IMR-90 (cell line): ENCODE data around the gene PI4K2B. TPM values are rescaled to one million over a fixed set of nuclear protein-coding genes. Genes with fewer than 3 reads are reported as not detected.
A peak's percentile ranks its signal among the peaks of the same experiment; 100 is the strongest.
"Not testable (repeated sequence)": the region's sequence is repeated elsewhere in the genome, so short reads cannot be mapped to it uniquely, and the experiment has no call there.

Experiments
- ATAC-seq: fragments of 200-7000 bp; cut with Tn5 transposase; 2 replicates; pipeline ENCODE4 v1.9.1; 2020; ENCODE audit warnings: low read depth, mild to moderate bottlenecking, moderate library complexity
- BruUV-seq: library from RNA; stranded (reverse); fragments of 400-500 nt; replicated peaks from 2 replicates; lab custom pipeline; 2021; lab: Mats Ljungman, UMichigan
- CTCF ChIA-PET: fragments of 300-600 bp; formaldehyde crosslinking; extraction: SDS; loops from one replicate; lab custom pipeline; 2021; ENCODE audit warnings: antibody characterized with exemption; lab: Yijun Ruan, JAX
- POLR2A ChIA-PET: fragments of 300-600 bp; sonication (Branson Sonifier 250); formaldehyde crosslinking; loops from one replicate; lab custom pipeline; 2022; ENCODE audit warnings: antibody characterized with exemption; ENCODE audit not compliant: unreplicated experiment; lab: Charles Lee
- DNase-seq: peaks from one replicate; pipeline ENCODE4 v3.0.0; 2013
- H2AFZ ChIP-seq: replicated peaks from 2 replicates; pipeline ENCODE3; 2013; ENCODE audit warnings: low read length, mild to moderate bottlenecking; ENCODE audit not compliant: poor library complexity
- H2AK5ac ChIP-seq: 2 replicates; pipeline ENCODE4 v1.6.1; 2013; ENCODE audit warnings: low read depth, low read length, inconsistent platforms
- H2AK9ac ChIP-seq: replicated peaks from 2 replicates; pipeline ENCODE3; 2013; ENCODE audit warnings: mild to moderate bottlenecking, low read depth, low read length, moderate library complexity; ENCODE audit not compliant: poor library complexity
- H2BK120ac ChIP-seq: 2 replicates; pipeline ENCODE4 v1.6.1; 2013; ENCODE audit warnings: low read depth, low read length, inconsistent platforms
- H2BK15ac ChIP-seq: 3 replicates; pipeline ENCODE4 v1.6.1; 2013; ENCODE audit warnings: low read depth, low read length, inconsistent platforms
- H2BK20ac ChIP-seq: 2 replicates; pipeline ENCODE4 v1.6.1; 2013; ENCODE audit warnings: low read depth, mild to moderate bottlenecking, inconsistent platforms, low read length, moderate library complexity
- H2BK5ac ChIP-seq: 2 replicates; pipeline ENCODE4 v1.6.1; 2013; ENCODE audit warnings: mild to moderate bottlenecking, low read depth, low read length, inconsistent platforms; ENCODE audit not compliant: poor library complexity, severe bottlenecking
- H3K14ac ChIP-seq: replicated peaks from 2 replicates; pipeline ENCODE4 v1.6.1; 2013; ENCODE audit warnings: low read depth, low read length, inconsistent platforms
- H3K18ac ChIP-seq: 2 replicates; pipeline ENCODE4 v1.6.1; 2013; ENCODE audit warnings: low read depth, low read length, control low read depth
- H3K23ac ChIP-seq: 2 replicates; pipeline ENCODE4 v1.6.1; 2013; ENCODE audit warnings: low read depth, low read length, inconsistent platforms
- H3K27ac ChIP-seq: 2 replicates; pipeline ENCODE4 v1.5.1; 2013; ENCODE audit warnings: mild to moderate bottlenecking, control low read depth, low read length; ENCODE audit not compliant: insufficient read depth
- H3K27me3 ChIP-seq: 2 replicates; pipeline ENCODE4 v1.6.1; 2013; ENCODE audit warnings: low read length; ENCODE audit not compliant: control insufficient read depth, insufficient read depth
- H3K36me3 ChIP-seq: 2 replicates; pipeline ENCODE4 v1.6.1; 2013; ENCODE audit warnings: low read length, mixed read lengths; ENCODE audit not compliant: control insufficient read depth, insufficient read depth
- H3K4ac ChIP-seq: 2 replicates; pipeline ENCODE4 v1.6.1; 2013; ENCODE audit warnings: low read depth, low read length, inconsistent platforms
- H3K4me1 ChIP-seq: 2 replicates; pipeline ENCODE4 v1.6.1; 2013; ENCODE audit warnings: low read length, mixed read lengths; ENCODE audit not compliant: control insufficient read depth, insufficient read depth
- H3K4me2 ChIP-seq: 2 replicates; pipeline ENCODE4 v1.6.1; 2013; ENCODE audit warnings: low read depth, mild to moderate bottlenecking, control low read depth, low read length, moderate library complexity
- H3K4me3 ChIP-seq: 2 replicates; pipeline ENCODE4 v1.5.1; 2013; ENCODE audit warnings: low read depth, mild to moderate bottlenecking, control low read depth, low read length, moderate library complexity; ENCODE audit not compliant: insufficient read depth
- H3K56ac ChIP-seq: 2 replicates; pipeline ENCODE4 v1.6.1; 2013; ENCODE audit warnings: low read length, inconsistent platforms; ENCODE audit not compliant: insufficient read depth; ENCODE audit errors: extremely low read depth
- H3K79me1 ChIP-seq, 2 experiments: 2 replicates each; pipeline ENCODE4 v1.6.1; 2013; ENCODE audit warnings: low read length in 2 of 2, inconsistent platforms in 1 of 2, low read depth in 1 of 2
- H3K9ac ChIP-seq: 2 replicates; pipeline ENCODE4 v1.6.1; 2013; ENCODE audit warnings: low read depth, low read length, control low read depth
- H3K9me1 ChIP-seq: 2 replicates; pipeline ENCODE4 v1.6.1; 2013; ENCODE audit warnings: low read length, inconsistent platforms; ENCODE audit not compliant: insufficient read depth
- H3K9me3 ChIP-seq: 2 replicates; pipeline ENCODE4 v1.6.1; 2013; ENCODE audit warnings: low read length; ENCODE audit not compliant: control insufficient read depth, insufficient read depth
- H4K20me1 ChIP-seq: 2 replicates; pipeline ENCODE4 v1.6.1; 2013; ENCODE audit warnings: low read length, inconsistent platforms; ENCODE audit not compliant: insufficient read depth
- H4K5ac ChIP-seq: 2 replicates; pipeline ENCODE4 v1.6.1; 2013; ENCODE audit warnings: mild to moderate bottlenecking, low read depth, low read length, control low read depth
- H4K8ac ChIP-seq, 2 experiments: 2 replicates each; pipeline ENCODE4 v1.6.1; 2013; ENCODE audit warnings: low read depth in 2 of 2, low read length in 2 of 2, control low read depth in 1 of 2, inconsistent platforms in 1 of 2
- H4K91ac ChIP-seq: 2 replicates; pipeline ENCODE4 v1.6.1; 2013; ENCODE audit warnings: low read depth, low read length, inconsistent platforms; ENCODE audit not compliant: insufficient read depth
- CEBPB ChIP-seq: IDR thresholded peaks from 2 replicates; pipeline ENCODE4 v1.6.1; 2012; ENCODE audit warnings: low read depth, low read length, improper control_type of control experiment
- MAFK ChIP-seq: IDR thresholded peaks from 2 replicates; pipeline ENCODE4 v1.6.1; 2012; ENCODE audit warnings: low read depth, low read length, improper control_type of control experiment
- NFE2L2 ChIP-seq: fragments of 150-350 bp; IDR thresholded peaks from 2 replicates; pipeline ENCODE4 v1.6.1; 2016; ENCODE audit warnings: low read depth, mild to moderate bottlenecking, low read length
- RAD21 ChIP-seq: IDR thresholded peaks from 2 replicates; pipeline ENCODE4 v1.6.1; 2012; ENCODE audit warnings: low read length, improper control_type of control experiment
- RCOR1 ChIP-seq: IDR thresholded peaks from 2 replicates; pipeline ENCODE4 v1.6.1; 2012; ENCODE audit warnings: mild to moderate bottlenecking, low read length, improper control_type of control experiment; ENCODE audit not compliant: insufficient replicate concordance
- USF2 ChIP-seq: fragments of 150-350 bp; IDR thresholded peaks from 2 replicates; pipeline ENCODE4 v1.6.1; 2017; ENCODE audit warnings: mild to moderate bottlenecking, antibody characterized with exemption, low read length, low read depth
- WGBS, 2 experiments: methylation state at CpG; one replicate each; pipeline versions ENCODE4 v1.1.5 to v1.1.7; 2013; ENCODE audit warnings: missing lambda C conversion rate in 2 of 2; ENCODE audit not compliant: insufficient read length in 1 of 2; ENCODE audit errors: extremely low coverage in 2 of 2; 5-methylcytosine and 5-hydroxymethylcytosine counted together
- dilution Hi-C: fragments of 300-500 bp; cut with HindIII; formaldehyde crosslinking; loops from one replicate; pipeline ENCODE4 v1.14.3; 2018; ENCODE audit warnings: low sequenced_read_pairs; ENCODE audit not compliant: unreplicated experiment
- in situ Hi-C: fragments of 300-500 bp; cut with MboI; formaldehyde crosslinking; loops from 3 replicates; pipeline ENCODE4 v1.14.3; 2019; ENCODE audit warnings: low sequenced_read_pairs, inconsistent platforms, mixed read lengths
- intact Hi-C: fragments of 100-400 bp; cut with micrococcal nuclease; formaldehyde crosslinking; loops from 2 replicates; pipeline ENCODE4 v1.10.0; 2022
- polyA plus RNA-seq, 3 experiments: library from polyadenylated mRNA; depleted of rRNA; stranded (reverse); fragments of >200 nt; gene quantifications; 2 replicates each; pipeline ENCODE4 v1.2.3, GENCODE V29; 2012; ENCODE audit warnings: low replicate concordance in 1 of 3
- total RNA-seq: library from RNA; depleted of rRNA; stranded (reverse); fragments of >200 nt; gene quantifications from 2 replicates; pipeline ENCODE4 v1.2.3, GENCODE V29; 2012

Gene PI4K2B
- total and polyA plus RNA-seq, 2 of the 4 experiments (the other 2 are of a cell fraction), result 6.5 to 7.6 TPM

- TF ChIP-seq CEBPB, result no peak
These were observed 18.6 kb downstream of the PI4K2B start (continued) for GRCh38 chr4:25252230-25253070.

GRCh38 chr4:25253071-25253445 is 19.2 kb downstream of the PI4K2B start:
- no CpG with 5 or more reads among the region's 2 CpGs for WGBS, 2 experiments
- no TSS peak for BruUV-seq
- no peak overlapping the region for H4K8ac ChIP-seq
- dilution Hi-C loops (no loop called here), in situ Hi-C loops (no loop called here), intact Hi-C loops (no loop called here)
- DNase-seq, result peak; percentile 1
- H2BK5ac ChIP-seq, result no peak overlapping the region
- H3K18ac ChIP-seq, result no peak overlapping the region
- H3K4me2 ChIP-seq, result no peak overlapping the region; the same call in 1 of the 2 replicates
- no peak overlapping the region for H4K5ac ChIP-seq
- ChIA-PET POLR2A (no interaction called here), CTCF (no interaction called here)
- no peak overlapping the region for H2AK9ac ChIP-seq
- no peak overlapping the region for H2BK20ac ChIP-seq
- H3K79me1 ChIP-seq, result peaks cover 3 to 17% of the 10 kb centered on the region in 2 experiments; a peak in 3 of 4 replicates
- H3K36me3 ChIP-seq, result no peaks in the 10 kb centered on the region
- no peak overlapping the region for H3K9ac ChIP-seq
- H2BK15ac ChIP-seq, result no peak overlapping the region
- no peak overlapping the region for H2AK5ac ChIP-seq
- TF ChIP-seq RCOR1, result no peak
- TF ChIP-seq NFE2L2, result no peak
- no peak for TF ChIP-seq MAFK
- no peak for TF ChIP-seq USF2
- no peak for TF ChIP-seq RAD21
- no peak overlapping the region for H4K91ac ChIP-seq
- no peak overlapping the region for H3K14ac ChIP-seq
- no peaks in the 10 kb centered on the region for H3K4me1 ChIP-seq
- no peak overlapping the region for H3K56ac ChIP-seq
- H3K27ac ChIP-seq, result no peak overlapping the region
- H3K23ac ChIP-seq, result no peak overlapping the region
- H3K4ac ChIP-seq, result no peak overlapping the region
- H3K9me3 ChIP-seq, result no peaks in the 10 kb centered on the region
- H3K27me3 ChIP-seq, result no peaks in the 10 kb centered on the region
- H2AFZ ChIP-seq, result no peak overlapping the region
- no peaks in the 10 kb centered on the region; the same call in 1 of the 2 replicates for H4K20me1 ChIP-seq
- no peak overlapping the region for H2BK120ac ChIP-seq
- ATAC-seq, result no peak
- no peak overlapping the region for H3K4me3 ChIP-seq
- no peaks in the 10 kb centered on the region for H3K9me1 ChIP-seq

- H3K4me2 ChIP-seq, H3K9ac ChIP-seq, dilution Hi-C loops, BruUV-seq, H4K91ac ChIP-seq, H4K5ac ChIP-seq, H2AK9ac ChIP-seq, H3K27me3 ChIP-seq, ATAC-seq, H3K4ac ChIP-seq, H3K9me1 ChIP-seq, H3K56ac ChIP-seq, H2AK5ac ChIP-seq, CTCF ChIA-PET, H3K4me3 ChIP-seq, H3K14ac ChIP-seq, in situ Hi-C loops, H2BK120ac ChIP-seq, H3K9me3 ChIP-seq, H2BK5ac ChIP-seq, H3K4me1 ChIP-seq, H2AFZ ChIP-seq, POLR2A ChIA-PET, H4K20me1 ChIP-seq, H3K23ac ChIP-seq, H3K18ac ChIP-seq, H3K27ac ChIP-seq, H3K36me3 ChIP-seq, intact Hi-C loops, H2BK20ac ChIP-seq, H4K8ac ChIP-seq, DNase-seq, H2BK15ac ChIP-seq: not testable (repeated sequence)
- 100% methylated on average over 2 of the region's 12 CpGs; no CpG with 5 or more reads in 1 of the 2 experiments for WGBS, 2 experiments
- H3K79me1 ChIP-seq, result peaks cover 0 to 17% of the 10 kb centered on the region in 2 experiments; a peak in 3 of 4 replicates
These were observed 20.0 kb downstream of the PI4K2B start for GRCh38 chr4:25253786-25254185.
